Peyer's patch (tissue), 4 donors: ENCODE results near the gene TRIM13.

Source experiments
- POLR2A ChIP-seq, 2 donors: fragments of 450-650 bp; IDR thresholded peaks; one replicate each; pipeline ENCODE4 v1.5.1; 2017; ENCODE audit warnings: antibody characterized with exemption in 2 of 2, mild to moderate bottlenecking in 2 of 2, moderate library complexity in 2 of 2
- TF ChIP-seq, protein P1 (sequence below), 6 experiments: fragments of 450-650 bp in 4 of 6; fragments of 200-600 bp in 2 of 6; sonication (generic) in 1 of 6; IDR thresholded peaks; one replicate each; pipeline ENCODE4 v1.5.1; 2017 to 2019; ENCODE audit warnings: antibody characterized with exemption in 6 of 6, mild to moderate bottlenecking in 3 of 6, moderate library complexity in 1 of 6

GRCh38 chr13:49976314-49977258 is 20.3 kb upstream of the TRIM13 start:
- TF ChIP-seq, protein P1, sequence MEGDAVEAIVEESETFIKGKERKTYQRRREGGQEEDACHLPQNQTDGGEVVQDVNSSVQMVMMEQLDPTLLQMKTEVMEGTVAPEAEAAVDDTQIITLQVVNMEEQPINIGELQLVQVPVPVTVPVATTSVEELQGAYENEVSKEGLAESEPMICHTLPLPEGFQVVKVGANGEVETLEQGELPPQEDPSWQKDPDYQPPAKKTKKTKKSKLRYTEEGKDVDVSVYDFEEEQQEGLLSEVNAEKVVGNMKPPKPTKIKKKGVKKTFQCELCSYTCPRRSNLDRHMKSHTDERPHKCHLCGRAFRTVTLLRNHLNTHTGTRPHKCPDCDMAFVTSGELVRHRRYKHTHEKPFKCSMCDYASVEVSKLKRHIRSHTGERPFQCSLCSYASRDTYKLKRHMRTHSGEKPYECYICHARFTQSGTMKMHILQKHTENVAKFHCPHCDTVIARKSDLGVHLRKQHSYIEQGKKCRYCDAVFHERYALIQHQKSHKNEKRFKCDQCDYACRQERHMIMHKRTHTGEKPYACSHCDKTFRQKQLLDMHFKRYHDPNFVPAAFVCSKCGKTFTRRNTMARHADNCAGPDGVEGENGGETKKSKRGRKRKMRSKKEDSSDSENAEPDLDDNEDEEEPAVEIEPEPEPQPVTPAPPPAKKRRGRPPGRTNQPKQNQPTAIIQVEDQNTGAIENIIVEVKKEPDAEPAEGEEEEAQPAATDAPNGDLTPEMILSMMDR (IDR thresholded peaks at IDR 0.05): peak; percentile 72 to 94 (median 92)
- TF ChIP-seq POLR2A (IDR thresholded peaks at IDR 0.05): no peak
